Keratinocyte (primary cell): ENCODE measurements around the gene MPP1.

ENCODE experiments used
- EZH2 ChIP-seq: IDR thresholded peaks from one replicate; pipeline ENCODE4 v1.6.1; 2012; ENCODE audit warnings: inconsistent platforms, mild to moderate bottlenecking, low read length, moderate library complexity
- TF ChIP-seq, protein P1 (sequence below), 3 experiments: IDR thresholded peaks in 1 of 3; conservative IDR thresholded peaks in 1 of 3; optimal IDR thresholded peaks in 1 of 3; 2 replicates in 2 of 3; 3 replicates in 1 of 3; pipeline versions ENCODE3 to v1.5.1; 2011; ENCODE audit warnings: low read length in 3 of 3, mild to moderate bottlenecking in 3 of 3, moderate library complexity in 2 of 3, control low read depth in 1 of 3, inconsistent platforms in 1 of 3; ENCODE audit not compliant: insufficient read depth in 2 of 3; ENCODE audit errors: extremely low read depth in 1 of 3

DNA sequence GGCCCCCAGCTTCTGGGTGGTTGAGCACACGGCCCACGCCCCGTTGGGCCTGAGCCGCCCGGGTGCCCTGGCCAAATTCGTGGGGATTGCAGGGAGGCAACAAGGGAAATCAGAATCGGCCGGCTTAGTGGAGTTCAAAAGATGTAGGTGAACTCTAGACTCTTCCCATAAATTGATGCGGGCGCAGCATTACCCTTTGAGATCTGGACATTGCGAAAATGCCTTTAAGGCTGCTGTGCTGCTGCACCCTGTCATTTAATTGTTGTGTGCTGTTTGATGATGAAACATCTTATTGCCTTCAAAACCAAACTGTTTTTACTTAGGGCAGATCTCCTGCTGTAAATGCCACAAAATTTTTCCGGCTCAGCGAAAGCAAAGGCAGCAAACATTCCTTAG is 409 bp upstream of the MPP1 start:
- TF ChIP-seq, protein P1, sequence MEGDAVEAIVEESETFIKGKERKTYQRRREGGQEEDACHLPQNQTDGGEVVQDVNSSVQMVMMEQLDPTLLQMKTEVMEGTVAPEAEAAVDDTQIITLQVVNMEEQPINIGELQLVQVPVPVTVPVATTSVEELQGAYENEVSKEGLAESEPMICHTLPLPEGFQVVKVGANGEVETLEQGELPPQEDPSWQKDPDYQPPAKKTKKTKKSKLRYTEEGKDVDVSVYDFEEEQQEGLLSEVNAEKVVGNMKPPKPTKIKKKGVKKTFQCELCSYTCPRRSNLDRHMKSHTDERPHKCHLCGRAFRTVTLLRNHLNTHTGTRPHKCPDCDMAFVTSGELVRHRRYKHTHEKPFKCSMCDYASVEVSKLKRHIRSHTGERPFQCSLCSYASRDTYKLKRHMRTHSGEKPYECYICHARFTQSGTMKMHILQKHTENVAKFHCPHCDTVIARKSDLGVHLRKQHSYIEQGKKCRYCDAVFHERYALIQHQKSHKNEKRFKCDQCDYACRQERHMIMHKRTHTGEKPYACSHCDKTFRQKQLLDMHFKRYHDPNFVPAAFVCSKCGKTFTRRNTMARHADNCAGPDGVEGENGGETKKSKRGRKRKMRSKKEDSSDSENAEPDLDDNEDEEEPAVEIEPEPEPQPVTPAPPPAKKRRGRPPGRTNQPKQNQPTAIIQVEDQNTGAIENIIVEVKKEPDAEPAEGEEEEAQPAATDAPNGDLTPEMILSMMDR (optimal IDR thresholded peaks at IDR 0.05 in 1 of 3, IDR thresholded peaks at IDR 0.05 in 1 of 3, conservative IDR thresholded peaks at IDR 0.05 in 1 of 3; ENCODE audit: extremely low read depth in 1 of 3, insufficient read depth in 2 of 3, low read length in 3 of 3) = no peak
- TF ChIP-seq EZH2 = no peak
